HepG2 (cell line): Measurements from ENCODE around the gene SRP9. TPM values are rescaled to one million over a fixed set of nuclear protein-coding genes. Genes with fewer than 3 reads are reported as not detected.

ENCODE experiments used
- ARNT ChIP-seq: fragments of 450-650 bp; IDR thresholded peaks from 2 replicates; pipeline ENCODE4 v1.6.1; 2017
- CBFB ChIP-seq: sonication (generic); formaldehyde crosslinking; IDR thresholded peaks from 2 replicates; pipeline ENCODE4 v1.4.0; 2020; ENCODE audit warnings: missing genetic modification reagents
- DMAP1 ChIP-seq: IDR thresholded peaks from 2 replicates; pipeline ENCODE4 v1.6.1; 2016
- FOXK1 ChIP-seq: sonication (generic); formaldehyde crosslinking; IDR thresholded peaks from 2 replicates; pipeline ENCODE4 v1.4.0; 2020; ENCODE audit warnings: low read depth, missing genetic modification reagents, borderline replicate concordance
- GABPB1 ChIP-seq: IDR thresholded peaks from 2 replicates; pipeline ENCODE4 v1.6.1; 2016; ENCODE audit warnings: mild to moderate bottlenecking, missing genetic modification reagents, moderate library complexity, missing compliant biosample characterization
- KLF9 ChIP-seq: IDR thresholded peaks from 2 replicates; pipeline ENCODE4 v1.6.1; 2016; ENCODE audit warnings: low read depth
- MEF2D ChIP-seq: sonication (generic); formaldehyde crosslinking; IDR thresholded peaks from 2 replicates; pipeline ENCODE4 v1.5.1; 2020; ENCODE audit warnings: mild to moderate bottlenecking, missing genetic modification reagents
- NBN ChIP-seq: fragments of 450-650 bp; conservative IDR thresholded peaks from 2 replicates; pipeline ENCODE4 v1.6.1; 2017
- NCOA1 ChIP-seq: sonication (generic); formaldehyde crosslinking; IDR thresholded peaks from 2 replicates; pipeline ENCODE4 v1.9.0; 2021; ENCODE audit warnings: missing genetic modification reagents
- PCBP2 ChIP-seq: fragments of 200-400 bp; formaldehyde crosslinking; optimal IDR thresholded peaks from 2 replicates; pipeline ENCODE3; 2018; ENCODE audit warnings: low read length, low read depth; ENCODE audit not compliant: poor library complexity, severe bottlenecking
- SOX6 ChIP-seq, 2 experiments: fragments of 450-650 bp in 1 of 2; sonication (generic) in 1 of 2; formaldehyde crosslinking in 1 of 2; IDR thresholded peaks; 2 replicates each; pipeline versions ENCODE4 v1.4.0 to v1.6.1; 2017 to 2020; ENCODE audit warnings: antibody characterized with exemption in 1 of 2, mild to moderate bottlenecking in 1 of 2, missing genetic modification reagents in 1 of 2
- SP5 ChIP-seq: IDR thresholded peaks from 2 replicates; pipeline ENCODE4 v1.6.1; 2016; ENCODE audit warnings: low read depth, borderline replicate concordance
- SRSF9 ChIP-seq: fragments of 200-400 bp; formaldehyde crosslinking; IDR thresholded peaks from 2 replicates; pipeline ENCODE4 v1.6.1; 2018; ENCODE audit warnings: borderline replicate concordance, mild to moderate bottlenecking, low read depth, low read length; ENCODE audit not compliant: insufficient read depth, poor library complexity, severe bottlenecking
- ZNF441 ChIP-seq: sonication (generic); formaldehyde crosslinking; IDR thresholded peaks from 2 replicates; pipeline ENCODE4 v1.7.0; 2021; ENCODE audit warnings: missing genetic modification reagents, borderline replicate concordance
- ZNF547 ChIP-seq: sonication (generic); formaldehyde crosslinking; IDR thresholded peaks from 2 replicates; pipeline ENCODE4 v1.5.1; 2020; ENCODE audit warnings: mild to moderate bottlenecking, missing genetic modification reagents
- ZNF557 ChIP-seq: sonication (generic); formaldehyde crosslinking; IDR thresholded peaks from 2 replicates; pipeline ENCODE4 v1.4.0; 2020; ENCODE audit warnings: missing genetic modification reagents
- ZNF709 ChIP-seq: sonication (generic); formaldehyde crosslinking; IDR thresholded peaks from 2 replicates; pipeline ENCODE4 v1.5.0; 2020; ENCODE audit warnings: mild to moderate bottlenecking, missing genetic modification reagents
- polyA plus RNA-seq, 8 experiments: library from polyadenylated mRNA; depleted of rRNA in 3 of 8; stranded (reverse) in 7 of 8; unstranded in 1 of 8; fragments of >200 nt; fragmentation: Illumina TruSeq in 4 of 8; extraction: Trizol in 4 of 8; gene quantifications; 2 replicates each; pipeline versions ENCODE4 v1.2.1 to v1.2.3, GENCODE V29; 2011 to 2016; ENCODE audit warnings: low read depth in 4 of 8, missing spikeins in 1 of 8, mixed read lengths in 1 of 8; ENCODE audit not compliant: insufficient read depth in 1 of 8
- total RNA-seq, 5 experiments: library from RNA; depleted of rRNA; stranded (reverse); fragments of >200 nt; fragmentation: Illumina TruSeq; extraction: Trizol; gene quantifications; 2 replicates each; pipeline ENCODE4 v1.2.3, GENCODE V29; 2016; ENCODE audit warnings: low read depth in 1 of 5
- TF ChIP-seq, protein P1 (sequence below): sonication (generic); formaldehyde crosslinking; IDR thresholded peaks from 2 replicates; pipeline ENCODE4 v1.4.0; 2020; ENCODE audit warnings: mild to moderate bottlenecking, missing genetic modification reagents
- TF ChIP-seq, protein P2 (sequence below): sonication (generic); formaldehyde crosslinking; IDR thresholded peaks from 2 replicates; pipeline ENCODE4 v1.4.0; 2020; ENCODE audit warnings: missing genetic modification reagents
- TF ChIP-seq, protein P3 (sequence below): sonication (generic); formaldehyde crosslinking; IDR thresholded peaks from 2 replicates; pipeline ENCODE4 v1.5.1; 2020; ENCODE audit warnings: missing genetic modification reagents, mild to moderate bottlenecking, borderline replicate concordance
- TF ChIP-seq, protein P4 (sequence below): IDR thresholded peaks from 2 replicates; pipeline ENCODE4 v1.6.1; 2016; ENCODE audit warnings: missing compliant biosample characterization, missing genetic modification reagents, borderline replicate concordance
- TF ChIP-seq, protein P5 (sequence below): sonication (generic); formaldehyde crosslinking; IDR thresholded peaks from 2 replicates; pipeline ENCODE4 v1.5.0; 2020; ENCODE audit warnings: missing genetic modification reagents

The SRP9 gene
- total and polyA plus RNA-seq, 2 of the 13 experiments (the other 11 are each of a cell fraction or from before 2014, with no cell fraction given): 251 to 307 TPM

DNA sequence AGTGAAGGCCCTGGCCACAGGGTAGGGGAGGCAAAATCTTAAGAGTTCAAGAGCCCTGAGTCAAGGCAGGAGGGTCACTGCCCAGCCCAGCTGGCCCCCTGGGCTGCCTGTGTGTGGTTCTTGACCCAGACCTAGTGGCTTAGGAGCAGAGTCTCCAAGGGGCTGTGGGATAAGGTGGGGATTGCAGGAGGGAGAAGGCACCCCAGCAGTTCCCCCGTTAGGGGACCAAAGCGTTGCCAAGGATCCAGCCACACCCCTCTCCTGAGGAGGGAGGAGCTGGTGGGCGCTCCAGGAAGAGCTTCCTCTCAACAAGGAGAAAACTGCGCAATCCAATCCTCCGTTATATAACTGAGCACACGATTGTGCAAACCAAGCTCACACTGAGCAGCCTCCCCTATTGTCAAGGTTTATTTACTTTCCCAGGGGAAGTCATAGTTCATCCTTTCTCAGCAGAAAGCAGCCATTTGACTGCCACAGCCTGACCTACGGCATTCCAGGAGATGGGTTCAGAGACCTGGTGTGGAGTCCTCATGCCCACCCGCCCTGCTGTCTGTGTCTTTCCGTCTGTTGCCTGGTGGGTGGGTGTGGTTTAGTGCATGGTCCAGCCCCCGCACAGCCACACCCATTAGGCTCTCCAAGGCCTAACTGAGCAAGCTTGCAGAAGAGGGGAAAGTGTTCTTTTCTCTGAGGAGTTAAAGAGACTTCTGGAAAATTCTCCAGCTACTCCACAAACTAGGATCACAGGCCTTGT is 35.8 kb downstream of the SRP9 start (continued):
- TF ChIP-seq ZNF557 (CRISPR knock-in tag) (peak; percentile 92), ARNT (no peak), FOXK1 (CRISPR knock-in tag) (peak; percentile 97), SP5 (CRISPR knock-in tag) (peak; percentile 95), DMAP1 (CRISPR knock-in tag) (peak; percentile 86), SRSF9 (no peak), SOX6 (IDR thresholded peaks at IDR 0.05) (no peak), SOX6 (CRISPR knock-in tag; IDR thresholded peaks at IDR 0.05) (peak; percentile 100), ZNF441 (CRISPR knock-in tag) (peak; percentile 99), ZNF709 (peak; percentile 62), KLF9 (CRISPR knock-in tag) (peak; percentile 96), NBN (no peak), GABPB1 (CRISPR knock-in tag) (peak; percentile 66), MEF2D (peak; percentile 92), PCBP2 (no peak), CBFB (CRISPR knock-in tag) (peak; percentile 87), NCOA1 (peak; percentile 83), ZNF547 (CRISPR knock-in tag) (peak; percentile 85; the same call in 1 of the 2 replicates)
- TF ChIP-seq, protein P1, sequence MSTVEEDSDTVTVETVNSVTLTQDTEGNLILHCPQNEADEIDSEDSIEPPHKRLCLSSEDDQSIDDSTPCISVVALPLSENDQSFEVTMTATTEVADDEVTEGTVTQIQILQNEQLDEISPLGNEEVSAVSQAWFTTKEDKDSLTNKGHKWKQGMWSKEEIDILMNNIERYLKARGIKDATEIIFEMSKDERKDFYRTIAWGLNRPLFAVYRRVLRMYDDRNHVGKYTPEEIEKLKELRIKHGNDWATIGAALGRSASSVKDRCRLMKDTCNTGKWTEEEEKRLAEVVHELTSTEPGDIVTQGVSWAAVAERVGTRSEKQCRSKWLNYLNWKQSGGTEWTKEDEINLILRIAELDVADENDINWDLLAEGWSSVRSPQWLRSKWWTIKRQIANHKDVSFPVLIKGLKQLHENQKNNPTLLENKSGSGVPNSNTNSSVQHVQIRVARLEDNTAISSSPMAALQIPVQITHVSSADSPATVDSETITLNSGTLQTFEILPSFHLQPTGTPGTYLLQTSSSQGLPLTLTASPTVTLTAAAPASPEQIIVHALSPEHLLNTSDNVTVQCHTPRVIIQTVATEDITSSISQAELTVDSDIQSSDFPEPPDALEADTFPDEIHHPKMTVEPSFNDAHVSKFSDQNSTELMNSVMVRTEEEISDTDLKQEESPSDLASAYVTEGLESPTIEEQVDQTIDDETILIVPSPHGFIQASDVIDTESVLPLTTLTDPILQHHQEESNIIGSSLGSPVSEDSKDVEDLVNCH (CRISPR knock-in tag): no peak
- TF ChIP-seq, protein P2, sequence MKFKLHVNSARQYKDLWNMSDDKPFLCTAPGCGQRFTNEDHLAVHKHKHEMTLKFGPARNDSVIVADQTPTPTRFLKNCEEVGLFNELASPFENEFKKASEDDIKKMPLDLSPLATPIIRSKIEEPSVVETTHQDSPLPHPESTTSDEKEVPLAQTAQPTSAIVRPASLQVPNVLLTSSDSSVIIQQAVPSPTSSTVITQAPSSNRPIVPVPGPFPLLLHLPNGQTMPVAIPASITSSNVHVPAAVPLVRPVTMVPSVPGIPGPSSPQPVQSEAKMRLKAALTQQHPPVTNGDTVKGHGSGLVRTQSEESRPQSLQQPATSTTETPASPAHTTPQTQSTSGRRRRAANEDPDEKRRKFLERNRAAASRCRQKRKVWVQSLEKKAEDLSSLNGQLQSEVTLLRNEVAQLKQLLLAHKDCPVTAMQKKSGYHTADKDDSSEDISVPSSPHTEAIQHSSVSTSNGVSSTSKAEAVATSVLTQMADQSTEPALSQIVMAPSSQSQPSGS (CRISPR knock-in tag): peak; percentile 91
- TF ChIP-seq, protein P3, sequence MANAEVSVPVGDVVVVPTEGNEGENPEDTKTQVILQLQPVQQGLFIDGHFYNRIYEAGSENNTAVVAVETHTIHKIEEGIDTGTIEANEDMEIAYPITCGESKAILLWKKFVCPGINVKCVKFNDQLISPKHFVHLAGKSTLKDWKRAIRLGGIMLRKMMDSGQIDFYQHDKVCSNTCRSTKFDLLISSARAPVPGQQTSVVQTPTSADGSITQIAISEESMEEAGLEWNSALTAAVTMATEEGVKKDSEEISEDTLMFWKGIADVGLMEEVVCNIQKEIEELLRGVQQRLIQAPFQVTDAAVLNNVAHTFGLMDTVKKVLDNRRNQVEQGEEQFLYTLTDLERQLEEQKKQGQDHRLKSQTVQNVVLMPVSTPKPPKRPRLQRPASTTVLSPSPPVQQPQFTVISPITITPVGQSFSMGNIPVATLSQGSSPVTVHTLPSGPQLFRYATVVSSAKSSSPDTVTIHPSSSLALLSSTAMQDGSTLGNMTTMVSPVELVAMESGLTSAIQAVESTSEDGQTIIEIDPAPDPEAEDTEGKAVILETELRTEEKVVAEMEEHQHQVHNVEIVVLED (CRISPR knock-in tag): peak; percentile 72; the same call in 1 of the 2 replicates
- TF ChIP-seq, protein P4, sequence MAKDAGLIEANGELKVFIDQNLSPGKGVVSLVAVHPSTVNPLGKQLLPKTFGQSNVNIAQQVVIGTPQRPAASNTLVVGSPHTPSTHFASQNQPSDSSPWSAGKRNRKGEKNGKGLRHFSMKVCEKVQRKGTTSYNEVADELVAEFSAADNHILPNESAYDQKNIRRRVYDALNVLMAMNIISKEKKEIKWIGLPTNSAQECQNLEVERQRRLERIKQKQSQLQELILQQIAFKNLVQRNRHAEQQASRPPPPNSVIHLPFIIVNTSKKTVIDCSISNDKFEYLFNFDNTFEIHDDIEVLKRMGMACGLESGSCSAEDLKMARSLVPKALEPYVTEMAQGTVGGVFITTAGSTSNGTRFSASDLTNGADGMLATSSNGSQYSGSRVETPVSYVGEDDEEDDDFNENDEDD (CRISPR knock-in tag): peak; percentile 43; the same call in 1 of the 2 replicates
- TF ChIP-seq, protein P5, sequence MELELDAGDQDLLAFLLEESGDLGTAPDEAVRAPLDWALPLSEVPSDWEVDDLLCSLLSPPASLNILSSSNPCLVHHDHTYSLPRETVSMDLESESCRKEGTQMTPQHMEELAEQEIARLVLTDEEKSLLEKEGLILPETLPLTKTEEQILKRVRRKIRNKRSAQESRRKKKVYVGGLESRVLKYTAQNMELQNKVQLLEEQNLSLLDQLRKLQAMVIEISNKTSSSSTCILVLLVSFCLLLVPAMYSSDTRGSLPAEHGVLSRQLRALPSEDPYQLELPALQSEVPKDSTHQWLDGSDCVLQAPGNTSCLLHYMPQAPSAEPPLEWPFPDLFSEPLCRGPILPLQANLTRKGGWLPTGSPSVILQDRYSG (CRISPR knock-in tag): peak; percentile 74
